HepG2 (cell line): ENCODE measurements around the gene AGXT. TPM values are rescaled to one million over a fixed set of nuclear protein-coding genes. Genes with fewer than 3 reads are reported as not detected.
A peak's percentile ranks its signal among the peaks of the same experiment; 100 is the strongest.

Experiments
- AHR ChIP-seq: IDR thresholded peaks from 2 replicates; pipeline ENCODE4 v1.6.1; 2018; ENCODE audit warnings: missing genetic modification reagents, missing compliant biosample characterization
- ATAD3A ChIP-seq: sonication (generic); formaldehyde crosslinking; IDR thresholded peaks from 2 replicates; pipeline ENCODE4 v1.4.0; 2020; ENCODE audit warnings: missing genetic modification reagents
- ELF4 ChIP-seq: sonication (generic); formaldehyde crosslinking; IDR thresholded peaks from 2 replicates; pipeline ENCODE4 v1.5.0; 2020; ENCODE audit warnings: missing genetic modification reagents, mild to moderate bottlenecking, moderate library complexity, borderline replicate concordance
- HNRNPUL1 ChIP-seq: fragments of 200-400 bp; formaldehyde crosslinking; IDR thresholded peaks from 2 replicates; pipeline ENCODE4 v1.6.1; 2017; ENCODE audit warnings: low read depth, mild to moderate bottlenecking, low read length, moderate library complexity
- MZF1 ChIP-seq: sonication (generic); formaldehyde crosslinking; IDR thresholded peaks from 2 replicates; pipeline ENCODE4 v1.8.1; 2023; ENCODE audit warnings: mild to moderate bottlenecking, missing genetic modification reagents, borderline replicate concordance
- NFE2 ChIP-seq: sonication (generic); formaldehyde crosslinking; IDR thresholded peaks from 2 replicates; pipeline ENCODE4 v1.4.0; 2020; ENCODE audit warnings: missing genetic modification reagents
- NFE2L2 ChIP-seq: fragments of 150-350 bp; IDR thresholded peaks from 2 replicates; pipeline ENCODE4 v1.6.1; 2014; ENCODE audit warnings: low read length
- NR2F2 ChIP-seq: IDR thresholded peaks from 2 replicates; pipeline ENCODE4 v1.6.1; 2012; ENCODE audit warnings: low read depth, inconsistent platforms, borderline replicate concordance
- PHF5A ChIP-seq: IDR thresholded peaks from one replicate; pipeline ENCODE4 v1.6.1; 2018; ENCODE audit warnings: low read depth, missing genetic modification reagents; ENCODE audit not compliant: unreplicated experiment
- ZEB1 ChIP-seq: IDR thresholded peaks from 2 replicates; pipeline ENCODE4 v1.6.1; 2012; ENCODE audit warnings: mild to moderate bottlenecking, low read depth, inconsistent platforms; ENCODE audit not compliant: insufficient replicate concordance
- ZNF225 ChIP-seq: sonication (generic); formaldehyde crosslinking; IDR thresholded peaks from 2 replicates; pipeline ENCODE4 v1.4.0; 2020; ENCODE audit warnings: mild to moderate bottlenecking, missing genetic modification reagents
- ZNF446 ChIP-seq: sonication (generic); formaldehyde crosslinking; IDR thresholded peaks from 2 replicates; pipeline ENCODE4 v1.5.0; 2020; ENCODE audit warnings: mild to moderate bottlenecking, missing genetic modification reagents
- ZNF7 ChIP-seq: IDR thresholded peaks from 2 replicates; pipeline ENCODE4 v1.6.1; 2016; ENCODE audit warnings: missing biosample characterization, missing genetic modification reagents
- ZNF747 ChIP-seq: sonication (generic); formaldehyde crosslinking; IDR thresholded peaks from 2 replicates; pipeline ENCODE4 v1.8.1; 2023; ENCODE audit warnings: missing genetic modification reagents, mild to moderate bottlenecking, borderline replicate concordance
- ZNF773 ChIP-seq: sonication (generic); formaldehyde crosslinking; IDR thresholded peaks from 2 replicates; pipeline ENCODE4 v1.4.0; 2020; ENCODE audit warnings: missing genetic modification reagents, borderline replicate concordance
- ZNF839 ChIP-seq: sonication (generic); formaldehyde crosslinking; IDR thresholded peaks from 2 replicates; pipeline ENCODE4 v1.4.0; 2020; ENCODE audit warnings: missing genetic modification reagents, mild to moderate bottlenecking, borderline replicate concordance
- polyA plus RNA-seq, 8 experiments: library from polyadenylated mRNA; depleted of rRNA in 3 of 8; stranded (reverse) in 7 of 8; unstranded in 1 of 8; fragments of >200 nt; fragmentation: Illumina TruSeq in 4 of 8; extraction: Trizol in 4 of 8; gene quantifications; 2 replicates each; pipeline versions ENCODE4 v1.2.1 to v1.2.3, GENCODE V29; 2011 to 2016; ENCODE audit warnings: low read depth in 4 of 8, missing spikeins in 1 of 8, mixed read lengths in 1 of 8; ENCODE audit not compliant: insufficient read depth in 1 of 8
- total RNA-seq, 5 experiments: library from RNA; depleted of rRNA; stranded (reverse); fragments of >200 nt; fragmentation: Illumina TruSeq; extraction: Trizol; gene quantifications; 2 replicates each; pipeline ENCODE4 v1.2.3, GENCODE V29; 2016; ENCODE audit warnings: low read depth in 1 of 5
- TF ChIP-seq, protein P1 (sequence below), 2 experiments: sonication (generic) in 1 of 2; formaldehyde crosslinking in 1 of 2; IDR thresholded peaks; 2 replicates each; pipeline versions ENCODE4 v1.4.0 to v1.6.1; 2018 to 2020; ENCODE audit warnings: missing genetic modification reagents in 2 of 2, borderline replicate concordance in 1 of 2, low read depth in 1 of 2, mild to moderate bottlenecking in 1 of 2, missing biosample characterization in 1 of 2
- TF ChIP-seq, protein P2 (sequence below): IDR thresholded peaks from 2 replicates; pipeline ENCODE4 v1.6.1; 2016; ENCODE audit warnings: missing genetic modification reagents, missing compliant biosample characterization
- TF ChIP-seq, protein P3 (sequence below): sonication (generic); formaldehyde crosslinking; IDR thresholded peaks from 2 replicates; pipeline ENCODE4 v1.5.0; 2020; ENCODE audit warnings: mild to moderate bottlenecking, missing genetic modification reagents, borderline replicate concordance

The AGXT gene
- total and polyA plus RNA-seq, 2 of the 13 experiments (the other 11 are each of a cell fraction or from before 2014, with no cell fraction given): 41.9 to 96.1 TPM

DNA sequence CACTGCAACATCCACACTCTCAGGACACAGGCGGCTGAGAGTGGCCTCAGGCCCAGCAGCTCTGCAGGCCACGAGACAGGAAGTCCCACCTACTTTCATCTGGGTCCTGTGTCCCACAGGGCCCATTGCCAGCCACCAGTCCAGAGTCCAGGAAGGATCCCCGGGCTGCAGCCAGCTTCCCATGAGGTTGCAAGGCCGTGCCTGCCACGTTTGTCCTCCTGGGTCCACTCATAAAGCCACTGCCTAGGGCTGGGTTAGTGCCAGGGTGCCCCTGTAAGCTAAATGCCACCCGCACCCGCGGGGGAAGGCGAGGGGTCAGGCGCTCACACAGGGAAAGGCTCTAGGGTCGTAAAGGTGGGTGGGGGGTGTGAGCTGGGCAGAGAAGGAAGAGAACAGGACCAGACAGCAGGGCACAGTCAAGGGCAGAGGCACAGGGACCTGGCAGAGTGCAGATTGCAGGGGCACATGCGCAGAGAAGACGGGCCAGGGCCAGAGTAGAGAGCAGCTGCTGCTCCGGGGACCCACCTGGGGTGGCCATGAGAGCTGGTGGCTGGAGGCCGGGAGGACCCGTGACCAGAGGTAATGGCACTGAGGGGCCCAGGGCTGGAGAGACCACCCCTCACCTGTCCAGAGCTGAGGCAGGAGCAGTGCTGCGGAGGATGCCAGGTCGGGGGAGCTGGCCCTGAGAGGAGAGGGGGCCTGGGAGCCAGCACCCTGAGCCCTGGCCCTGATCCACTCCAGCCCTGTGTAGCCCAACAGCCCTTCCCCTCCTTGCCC, 8.0 kb downstream of the AGXT start (continued):
- TF ChIP-seq NFE2 (CRISPR knock-in tag) (no peak), PHF5A (CRISPR knock-in tag) (peak; percentile 61), MZF1 (peak; percentile 77; the same call in 1 of the 2 replicates), ATAD3A (CRISPR knock-in tag) (no peak; the same call in 1 of the 2 replicates), ZNF773 (CRISPR knock-in tag) (no peak), HNRNPUL1 (no peak), ZNF839 (CRISPR knock-in tag) (peak; percentile 85; the same call in 1 of the 2 replicates), ZEB1 (peak; percentile 25), NR2F2 (no peak; the same call in 1 of the 2 replicates), AHR (CRISPR knock-in tag) (no peak; the same call in 1 of the 2 replicates), ZNF747 (CRISPR knock-in tag) (no peak; the same call in 1 of the 2 replicates), ZNF446 (CRISPR knock-in tag) (peak; percentile 68), ELF4 (CRISPR knock-in tag) (no peak), ZNF7 (CRISPR knock-in tag) (peak; percentile 17; the same call in 1 of the 2 replicates), NFE2L2 (0 out of 2 replicates have a peak, but pooled peaks have one; percentile 1), ZNF225 (CRISPR knock-in tag) (no peak)
- TF ChIP-seq, protein P1, sequence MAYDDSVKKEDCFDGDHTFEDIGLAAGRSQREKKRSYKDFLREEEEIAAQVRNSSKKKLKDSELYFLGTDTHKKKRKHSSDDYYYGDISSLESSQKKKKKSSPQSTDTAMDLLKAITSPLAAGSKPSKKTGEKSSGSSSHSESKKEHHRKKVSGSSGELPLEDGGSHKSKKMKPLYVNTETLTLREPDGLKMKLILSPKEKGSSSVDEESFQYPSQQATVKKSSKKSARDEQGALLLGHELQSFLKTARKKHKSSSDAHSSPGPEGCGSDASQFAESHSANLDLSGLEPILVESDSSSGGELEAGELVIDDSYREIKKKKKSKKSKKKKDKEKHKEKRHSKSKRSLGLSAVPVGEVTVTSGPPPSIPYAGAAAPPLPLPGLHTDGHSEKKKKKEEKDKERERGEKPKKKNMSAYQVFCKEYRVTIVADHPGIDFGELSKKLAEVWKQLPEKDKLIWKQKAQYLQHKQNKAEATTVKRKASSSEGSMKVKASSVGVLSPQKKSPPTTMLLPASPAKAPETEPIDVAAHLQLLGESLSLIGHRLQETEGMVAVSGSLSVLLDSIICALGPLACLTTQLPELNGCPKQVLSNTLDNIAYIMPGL (CRISPR knock-in tag; IDR thresholded peaks at IDR 0.05; ENCODE audit: borderline replicate concordance in 1 of 2, low read depth in 1 of 2): peak in 1 of 2 experiments; percentile 37; a peak in 1 of 4 replicates
- TF ChIP-seq, protein P2, sequence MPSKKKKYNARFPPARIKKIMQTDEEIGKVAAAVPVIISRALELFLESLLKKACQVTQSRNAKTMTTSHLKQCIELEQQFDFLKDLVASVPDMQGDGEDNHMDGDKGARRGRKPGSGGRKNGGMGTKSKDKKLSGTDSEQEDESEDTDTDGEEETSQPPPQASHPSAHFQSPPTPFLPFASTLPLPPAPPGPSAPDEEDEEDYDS (CRISPR knock-in tag): peak; percentile 85
- TF ChIP-seq, protein P3, sequence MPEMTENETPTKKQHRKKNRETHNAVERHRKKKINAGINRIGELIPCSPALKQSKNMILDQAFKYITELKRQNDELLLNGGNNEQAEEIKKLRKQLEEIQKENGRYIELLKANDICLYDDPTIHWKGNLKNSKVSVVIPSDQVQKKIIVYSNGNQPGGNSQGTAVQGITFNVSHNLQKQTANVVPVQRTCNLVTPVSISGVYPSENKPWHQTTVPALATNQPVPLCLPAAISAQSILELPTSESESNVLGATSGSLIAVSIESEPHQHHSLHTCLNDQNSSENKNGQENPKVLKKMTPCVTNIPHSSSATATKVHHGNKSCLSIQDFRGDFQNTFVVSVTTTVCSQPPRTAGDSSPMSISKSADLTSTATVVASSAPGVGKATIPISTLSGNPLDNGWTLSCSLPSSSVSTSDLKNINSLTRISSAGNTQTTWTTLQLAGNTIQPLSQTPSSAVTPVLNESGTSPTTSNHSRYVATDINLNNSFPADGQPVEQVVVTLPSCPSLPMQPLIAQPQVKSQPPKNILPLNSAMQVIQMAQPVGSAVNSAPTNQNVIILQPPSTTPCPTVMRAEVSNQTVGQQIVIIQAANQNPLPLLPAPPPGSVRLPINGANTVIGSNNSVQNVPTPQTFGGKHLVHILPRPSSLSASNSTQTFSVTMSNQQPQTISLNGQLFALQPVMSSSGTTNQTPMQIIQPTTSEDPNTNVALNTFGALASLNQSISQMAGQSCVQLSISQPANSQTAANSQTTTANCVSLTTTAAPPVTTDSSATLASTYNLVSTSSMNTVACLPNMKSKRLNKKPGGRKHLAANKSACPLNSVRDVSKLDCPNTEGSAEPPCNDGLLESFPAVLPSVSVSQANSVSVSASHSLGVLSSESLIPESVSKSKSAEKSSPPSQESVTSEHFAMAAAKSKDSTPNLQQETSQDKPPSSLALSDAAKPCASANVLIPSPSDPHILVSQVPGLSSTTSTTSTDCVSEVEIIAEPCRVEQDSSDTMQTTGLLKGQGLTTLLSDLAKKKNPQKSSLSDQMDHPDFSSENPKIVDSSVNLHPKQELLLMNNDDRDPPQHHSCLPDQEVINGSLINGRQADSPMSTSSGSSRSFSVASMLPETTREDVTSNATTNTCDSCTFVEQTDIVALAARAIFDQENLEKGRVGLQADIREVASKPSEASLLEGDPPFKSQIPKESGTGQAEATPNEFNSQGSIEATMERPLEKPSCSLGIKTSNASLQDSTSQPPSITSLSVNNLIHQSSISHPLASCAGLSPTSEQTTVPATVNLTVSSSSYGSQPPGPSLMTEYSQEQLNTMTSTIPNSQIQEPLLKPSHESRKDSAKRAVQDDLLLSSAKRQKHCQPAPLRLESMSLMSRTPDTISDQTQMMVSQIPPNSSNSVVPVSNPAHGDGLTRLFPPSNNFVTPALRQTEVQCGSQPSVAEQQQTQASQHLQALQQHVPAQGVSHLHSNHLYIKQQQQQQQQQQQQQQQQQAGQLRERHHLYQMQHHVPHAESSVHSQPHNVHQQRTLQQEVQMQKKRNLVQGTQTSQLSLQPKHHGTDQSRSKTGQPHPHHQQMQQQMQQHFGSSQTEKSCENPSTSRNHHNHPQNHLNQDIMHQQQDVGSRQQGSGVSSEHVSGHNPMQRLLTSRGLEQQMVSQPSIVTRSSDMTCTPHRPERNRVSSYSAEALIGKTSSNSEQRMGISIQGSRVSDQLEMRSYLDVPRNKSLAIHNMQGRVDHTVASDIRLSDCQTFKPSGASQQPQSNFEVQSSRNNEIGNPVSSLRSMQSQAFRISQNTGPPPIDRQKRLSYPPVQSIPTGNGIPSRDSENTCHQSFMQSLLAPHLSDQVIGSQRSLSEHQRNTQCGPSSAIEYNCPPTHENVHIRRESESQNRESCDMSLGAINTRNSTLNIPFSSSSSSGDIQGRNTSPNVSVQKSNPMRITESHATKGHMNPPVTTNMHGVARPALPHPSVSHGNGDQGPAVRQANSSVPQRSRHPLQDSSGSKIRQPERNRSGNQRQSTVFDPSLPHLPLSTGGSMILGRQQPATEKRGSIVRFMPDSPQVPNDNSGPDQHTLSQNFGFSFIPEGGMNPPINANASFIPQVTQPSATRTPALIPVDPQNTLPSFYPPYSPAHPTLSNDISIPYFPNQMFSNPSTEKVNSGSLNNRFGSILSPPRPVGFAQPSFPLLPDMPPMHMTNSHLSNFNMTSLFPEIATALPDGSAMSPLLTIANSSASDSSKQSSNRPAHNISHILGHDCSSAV (CRISPR knock-in tag): no peak
